Thyroid gland (tissue), 4 donors: Measurements from ENCODE around the gene HOXB1. TPM values are rescaled to one million over a fixed set of nuclear protein-coding genes. Genes with fewer than 3 reads are reported as not detected.

Experiments
- DNase-seq, 2 donors: peaks; one replicate each; pipeline ENCODE4 v3.0.0-alpha.2; 2019
- H3K27ac ChIP-seq, 3 donors: fragments of 200-600 bp; sonication (generic); 1 replicate in 2 of 3; 2 replicates in 1 of 3; pipeline ENCODE4 v1.5.1; 2016 to 2019; ENCODE audit warnings: mild to moderate bottlenecking in 1 of 3, moderate library complexity in 1 of 3
- H3K27me3 ChIP-seq: fragments of 200-600 bp; sonication (generic); one replicate; pipeline ENCODE4 v1.5.1; 2019
- H3K36me3 ChIP-seq, 2 donors: fragments of 200-600 bp; sonication (generic); one replicate each; pipeline ENCODE4 v1.5.1; 2016 to 2019
- H3K4me1 ChIP-seq, 2 donors: fragments of 200-600 bp; sonication (generic); one replicate each; pipeline ENCODE4 v1.5.1; 2017 to 2019
- H3K4me3 ChIP-seq, 3 donors: fragments of 200-600 bp; sonication (generic); replicated peaks in 1 of 3; 1 replicate in 2 of 3; 2 replicates in 1 of 3; pipeline ENCODE4 v1.5.1; 2016; ENCODE audit warnings: mild to moderate bottlenecking in 1 of 3
- H3K9me3 ChIP-seq: fragments of 200-600 bp; sonication (generic); one replicate; pipeline ENCODE4 v1.5.1; 2017
- POLR2A ChIP-seq, 2 donors: fragments of 450-650 bp; IDR thresholded peaks; one replicate each; pipeline ENCODE4 v1.6.1; 2017; ENCODE audit warnings: antibody characterized with exemption in 2 of 2, mild to moderate bottlenecking in 2 of 2, moderate library complexity in 1 of 2
- WGBS, 2 donors: methylation state at CpG; one replicate each; pipeline ENCODE4 v1.1.5; 2017; 5-methylcytosine and 5-hydroxymethylcytosine counted together
- intact Hi-C: fragments of 100-400 bp; cut with DNase I; formaldehyde crosslinking; loops from one replicate; pipeline ENCODE4 v1.15.1; 2023
- total RNA-seq, 4 donors: library from RNA; depleted of rRNA; stranded (reverse); fragments of >200 nt; gene quantifications; one replicate each; pipeline ENCODE4 v1.2.3, GENCODE V29; 2016
- TF ChIP-seq, protein P1 (sequence below), 6 experiments: fragments of 200-600 bp in 3 of 6; fragments of 450-650 bp in 3 of 6; sonication (generic) in 3 of 6; IDR thresholded peaks; one replicate each; pipeline ENCODE4 v1.5.1; 2016 to 2019; ENCODE audit warnings: antibody characterized with exemption in 6 of 6, mild to moderate bottlenecking in 2 of 6, inconsistent platforms in 1 of 6, moderate library complexity in 1 of 6

The HOXB1 gene
- not detected for total RNA-seq

DNA sequence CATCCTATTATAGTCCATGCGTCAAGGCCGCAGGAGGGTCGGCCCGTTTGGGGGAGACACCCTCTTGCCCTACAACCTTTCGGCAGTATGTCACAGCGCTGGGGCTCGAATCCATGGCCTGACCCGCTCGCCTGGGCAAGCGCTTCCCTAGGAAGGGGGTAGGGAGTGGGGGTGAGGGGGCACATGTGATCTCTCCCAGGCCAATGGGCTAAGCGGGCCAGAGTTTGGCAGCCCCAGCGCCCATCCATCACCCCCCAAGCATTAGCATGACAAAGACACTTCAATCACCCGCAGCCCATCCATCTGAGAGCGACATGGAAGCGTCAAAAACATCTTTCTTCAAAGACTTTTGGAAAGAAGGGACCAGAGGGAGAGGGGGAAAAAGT is at the start of gene HOXB1:
HOXB1 (minus strand) TSS at position 125 of the 386 bp plus-strand sequence; CDS start at position 18, 107 bp downstream.
- no peak within 1 kb of the TSS for H3K4me3 ChIP-seq
- WGBS, 2 donors: 57 to 61% methylated on average over 8 to 9 of the region's 15 CpGs
- H3K4me1 ChIP-seq: no peaks in the 10 kb centered on the region
- no peaks in the 10 kb centered on the region for H3K36me3 ChIP-seq
- H3K27ac ChIP-seq: no peak within 1 kb of the TSS
- H3K9me3 ChIP-seq: no peaks in the 10 kb centered on the region
- peaks cover 17% of the 10 kb centered on the region for H3K27me3 ChIP-seq
- no peak for DNase-seq
- no peak for TF ChIP-seq POLR2A (IDR thresholded peaks at IDR 0.05)
- TF ChIP-seq, protein P1, sequence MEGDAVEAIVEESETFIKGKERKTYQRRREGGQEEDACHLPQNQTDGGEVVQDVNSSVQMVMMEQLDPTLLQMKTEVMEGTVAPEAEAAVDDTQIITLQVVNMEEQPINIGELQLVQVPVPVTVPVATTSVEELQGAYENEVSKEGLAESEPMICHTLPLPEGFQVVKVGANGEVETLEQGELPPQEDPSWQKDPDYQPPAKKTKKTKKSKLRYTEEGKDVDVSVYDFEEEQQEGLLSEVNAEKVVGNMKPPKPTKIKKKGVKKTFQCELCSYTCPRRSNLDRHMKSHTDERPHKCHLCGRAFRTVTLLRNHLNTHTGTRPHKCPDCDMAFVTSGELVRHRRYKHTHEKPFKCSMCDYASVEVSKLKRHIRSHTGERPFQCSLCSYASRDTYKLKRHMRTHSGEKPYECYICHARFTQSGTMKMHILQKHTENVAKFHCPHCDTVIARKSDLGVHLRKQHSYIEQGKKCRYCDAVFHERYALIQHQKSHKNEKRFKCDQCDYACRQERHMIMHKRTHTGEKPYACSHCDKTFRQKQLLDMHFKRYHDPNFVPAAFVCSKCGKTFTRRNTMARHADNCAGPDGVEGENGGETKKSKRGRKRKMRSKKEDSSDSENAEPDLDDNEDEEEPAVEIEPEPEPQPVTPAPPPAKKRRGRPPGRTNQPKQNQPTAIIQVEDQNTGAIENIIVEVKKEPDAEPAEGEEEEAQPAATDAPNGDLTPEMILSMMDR (IDR thresholded peaks at IDR 0.05): no peak
- intact Hi-C loops: no loop called here

DNA sequence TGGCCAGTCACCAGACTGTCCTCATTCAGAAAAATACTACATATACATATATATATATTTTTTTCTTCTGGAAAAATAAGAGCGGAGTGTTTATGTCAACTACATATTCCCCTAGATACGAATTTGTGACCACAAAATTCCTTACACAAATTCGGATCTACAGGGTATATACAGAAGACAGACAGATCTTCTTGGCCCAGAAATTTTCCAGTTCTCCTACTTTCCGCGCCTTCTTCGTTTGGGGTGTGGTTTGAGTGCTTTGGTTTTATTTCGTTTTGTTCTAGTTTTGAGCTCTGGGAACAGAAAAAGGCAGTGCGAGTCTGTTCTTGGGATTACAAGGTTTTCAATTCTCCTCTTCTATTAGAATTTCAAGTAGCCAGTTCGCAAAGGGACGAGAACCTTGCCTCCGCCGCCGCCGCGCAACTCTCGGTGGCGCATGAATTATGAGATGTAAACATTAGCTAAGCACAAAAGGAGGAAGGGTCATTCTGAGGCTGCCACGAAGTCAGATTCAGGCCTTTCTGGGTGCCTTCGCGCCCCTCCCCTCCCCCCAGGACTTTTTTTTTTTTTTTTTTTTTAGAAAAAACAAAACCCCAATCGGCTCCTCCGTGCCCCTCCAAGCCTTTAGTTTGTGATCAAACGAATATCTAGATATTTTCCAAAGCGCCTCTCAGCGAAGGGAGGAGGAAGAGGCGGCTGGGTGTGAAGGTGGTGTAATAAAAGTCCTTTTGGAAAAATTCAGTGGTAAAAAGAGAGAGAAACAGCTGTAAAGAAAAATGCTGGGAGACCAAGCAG is 49.1 kb upstream of the HOXB1 start:
- Histone ChIP-seq H3K27me3 (peaks cover 80% of the 10 kb centered on the region), H3K4me1 (peaks cover 0 to 22% of the 10 kb centered on the region in 2 donors), H3K9me3 (no peaks in the 10 kb centered on the region), H3K36me3 (no peaks in the 10 kb centered on the region), H3K4me3 (no peak overlapping the region), H3K27ac (no peak overlapping the region)
- WGBS, 2 donors: 21 to 40% methylated on average over 26 of the region's 26 CpGs
- DNase-seq: no peak
- intact Hi-C loops: no loop called here
- TF ChIP-seq POLR2A (IDR thresholded peaks at IDR 0.05): no peak
- TF ChIP-seq, protein P1 (IDR thresholded peaks at IDR 0.05): no peak

DNA sequence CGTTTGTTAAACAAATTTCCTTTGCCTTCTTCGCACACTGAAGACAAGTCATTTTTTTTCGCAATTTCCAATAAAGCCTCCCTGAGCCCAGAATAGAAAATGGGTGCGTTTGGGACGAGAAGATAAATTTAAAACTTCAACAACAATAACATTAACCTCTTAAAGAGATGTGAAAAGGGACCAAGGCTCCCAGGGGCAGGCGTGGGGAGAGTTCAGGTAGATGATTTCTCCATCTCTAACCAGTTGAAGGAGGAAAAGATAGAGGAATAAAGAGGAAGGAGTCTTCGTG is 48.6 kb upstream of the HOXB1 start:
- WGBS, 2 donors: 18 to 45% methylated on average over 7 of the region's 7 CpGs
- H3K4me1 ChIP-seq: peaks cover 0 to 20% of the 10 kb centered on the region in 2 donors
- peaks cover 79% of the 10 kb centered on the region for H3K27me3 ChIP-seq
- no peak for TF ChIP-seq POLR2A (IDR thresholded peaks at IDR 0.05)
- TF ChIP-seq, protein P1 (IDR thresholded peaks at IDR 0.05): no peak
- H3K27ac ChIP-seq: no peak overlapping the region
- no peak for DNase-seq
- no peaks in the 10 kb centered on the region for H3K9me3 ChIP-seq
- no peaks in the 10 kb centered on the region for H3K36me3 ChIP-seq
- intact Hi-C loops: no loop called here
- H3K4me3 ChIP-seq: no peak overlapping the region

DNA sequence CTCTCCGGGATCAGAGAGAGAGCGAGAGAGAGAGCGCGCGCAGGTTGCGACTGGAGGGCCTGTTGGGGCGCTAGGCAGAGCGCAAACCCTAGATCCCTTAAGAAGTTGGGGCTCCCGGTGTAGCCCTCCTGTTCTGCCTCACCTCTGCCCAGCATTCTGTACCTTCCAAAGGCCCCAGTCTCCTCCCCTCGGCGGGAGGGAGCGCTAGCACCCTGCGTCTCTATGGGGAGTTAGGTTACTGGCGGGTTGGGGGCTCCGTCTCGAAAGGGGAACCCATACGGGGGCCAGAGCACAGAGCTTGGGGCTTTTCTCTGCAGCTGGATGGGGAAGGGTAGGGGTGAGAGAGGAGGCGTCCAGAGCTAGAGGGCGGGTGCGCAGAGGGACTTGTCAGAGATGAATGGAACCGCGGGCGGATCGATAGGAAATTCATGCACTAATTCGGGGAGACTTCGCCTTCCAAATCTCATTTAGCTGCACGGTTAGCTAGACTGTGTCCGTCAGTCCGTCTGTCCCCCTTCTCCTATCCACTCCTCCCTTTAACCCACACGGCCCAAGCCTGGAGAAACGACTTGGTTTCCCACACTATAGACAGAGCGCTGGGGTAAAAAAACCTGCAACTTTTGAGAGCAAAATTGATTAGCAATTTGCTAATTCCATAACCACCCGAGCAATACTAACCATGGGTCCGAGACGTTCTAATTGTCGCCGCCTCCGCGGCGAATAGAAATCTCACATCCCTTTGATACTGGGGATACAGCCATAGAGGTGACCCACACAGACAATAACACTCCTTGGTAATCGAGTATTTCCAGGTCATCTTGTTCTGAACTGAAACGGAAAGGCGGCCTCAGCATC is 48.0 kb upstream of the HOXB1 start:
- Histone ChIP-seq H3K4me1 (peaks cover 0 to 20% of the 10 kb centered on the region in 2 donors), H3K27me3 (peaks cover 79% of the 10 kb centered on the region), H3K27ac (peak overlapping the region in 1 of 3 donors; percentile 21), H3K36me3 (no peaks in the 10 kb centered on the region), H3K4me3 (peak overlapping the region in 1 of 3 donors; percentile 24), H3K9me3 (no peaks in the 10 kb centered on the region)
- TF ChIP-seq, protein P1 (IDR thresholded peaks at IDR 0.05): no peak
- TF ChIP-seq POLR2A (IDR thresholded peaks at IDR 0.05): no peak
- 10 to 19% methylated on average over 40 to 43 of the region's 43 CpGs for WGBS, 2 donors
- intact Hi-C loops: no loop called here
- DNase-seq: no peak
